Measurements from ENCODE around the gene MBNL2. TPM values are rescaled to one million over a fixed set of nuclear protein-coding genes. Genes with fewer than 3 reads are reported as not detected.

The MBNL2 gene
- total RNA-seq, 4 donors from 2014 or later, result 92.8 to 132 (median 101) TPM

DNA sequence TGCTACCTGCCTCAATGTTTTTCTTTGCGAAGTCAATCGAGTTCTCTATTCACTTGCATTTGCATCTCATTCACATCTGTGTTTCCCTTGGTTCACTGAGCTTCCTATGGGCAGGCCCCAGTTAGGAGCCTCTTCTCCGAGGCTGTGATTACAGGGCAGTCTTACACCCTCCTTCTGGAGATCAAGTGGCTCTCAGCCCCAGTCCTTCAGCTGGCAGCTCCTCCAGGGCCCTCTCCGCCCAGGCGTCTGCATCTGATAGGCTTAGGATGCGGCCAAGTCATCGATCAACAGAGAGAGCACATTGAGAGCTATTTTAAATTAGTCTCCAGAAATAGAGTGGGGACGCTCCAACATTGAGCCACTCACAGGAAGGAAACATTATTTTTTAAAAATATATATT lies 44.2 kb downstream of the MBNL2 start:
- peaks cover 0 to 4% (median 0%) of the 10 kb centered on the region in 4 donors for H3K36me3 ChIP-seq
- 54% methylated on average over 8 of the region's 8 CpGs for WGBS
- H3K27ac ChIP-seq (replicated peaks in 1 of 4), result peak overlapping the region; percentile 56 to 79 (median 64)
- no peaks in the 10 kb centered on the region for H3K27me3 ChIP-seq
- H3K9me3 ChIP-seq, result no peaks in the 10 kb centered on the region
- DNase-seq (ENCODE audit: extremely low spot score), result no peak
- intact Hi-C loops (cut with DNase I), result no loop called here
- H3K4me3 ChIP-seq, result peak overlapping the region in 1 of 4 donors; percentile 22
- H3K4me1 ChIP-seq, result peaks cover 65 to 97% (median 91%) of the 10 kb centered on the region in 4 donors
- TF ChIP-seq POLR2AphosphoS5 (IDR thresholded peaks at IDR 0.05), result no peak
- TF ChIP-seq, protein P1, sequence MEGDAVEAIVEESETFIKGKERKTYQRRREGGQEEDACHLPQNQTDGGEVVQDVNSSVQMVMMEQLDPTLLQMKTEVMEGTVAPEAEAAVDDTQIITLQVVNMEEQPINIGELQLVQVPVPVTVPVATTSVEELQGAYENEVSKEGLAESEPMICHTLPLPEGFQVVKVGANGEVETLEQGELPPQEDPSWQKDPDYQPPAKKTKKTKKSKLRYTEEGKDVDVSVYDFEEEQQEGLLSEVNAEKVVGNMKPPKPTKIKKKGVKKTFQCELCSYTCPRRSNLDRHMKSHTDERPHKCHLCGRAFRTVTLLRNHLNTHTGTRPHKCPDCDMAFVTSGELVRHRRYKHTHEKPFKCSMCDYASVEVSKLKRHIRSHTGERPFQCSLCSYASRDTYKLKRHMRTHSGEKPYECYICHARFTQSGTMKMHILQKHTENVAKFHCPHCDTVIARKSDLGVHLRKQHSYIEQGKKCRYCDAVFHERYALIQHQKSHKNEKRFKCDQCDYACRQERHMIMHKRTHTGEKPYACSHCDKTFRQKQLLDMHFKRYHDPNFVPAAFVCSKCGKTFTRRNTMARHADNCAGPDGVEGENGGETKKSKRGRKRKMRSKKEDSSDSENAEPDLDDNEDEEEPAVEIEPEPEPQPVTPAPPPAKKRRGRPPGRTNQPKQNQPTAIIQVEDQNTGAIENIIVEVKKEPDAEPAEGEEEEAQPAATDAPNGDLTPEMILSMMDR (IDR thresholded peaks at IDR 0.05), result no peak
- no peak for TF ChIP-seq POLR2A (IDR thresholded peaks at IDR 0.05; ENCODE audit: low read depth)

DNA sequence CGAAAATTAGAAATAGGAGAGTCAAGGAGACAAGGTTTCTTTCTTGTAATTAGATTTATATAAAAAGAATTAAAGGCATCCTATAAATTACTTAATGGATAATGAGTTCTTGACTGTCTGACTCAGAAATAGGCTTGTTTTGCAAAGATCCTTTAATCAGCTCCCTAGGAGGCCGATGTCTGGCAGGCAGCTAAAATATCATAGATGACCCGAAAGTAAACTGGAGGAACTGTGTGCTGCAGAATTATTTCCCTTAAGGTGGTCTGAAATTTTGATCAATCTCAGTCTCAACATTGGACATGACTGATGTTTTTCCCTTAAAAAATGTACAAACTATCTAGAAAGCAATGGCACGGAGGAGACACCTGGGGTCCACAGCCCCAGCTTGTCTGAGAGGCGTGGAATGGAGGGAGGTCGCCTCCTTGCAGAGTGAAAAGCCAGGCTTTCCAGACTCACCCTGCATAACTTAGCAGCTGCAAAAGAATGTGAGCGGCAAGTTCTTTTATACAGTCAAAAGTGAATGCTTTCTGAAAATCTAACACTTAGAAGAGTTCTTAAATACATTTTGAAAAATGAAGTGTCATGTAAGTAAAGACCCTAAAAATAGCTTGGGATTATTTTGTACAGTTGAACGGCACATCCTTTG lies 44.8 kb downstream of the MBNL2 start:
- Histone ChIP-seq H3K4me1 (peaks cover 59 to 97% (median 89%) of the 10 kb centered on the region in 4 donors), H3K27me3 (no peaks in the 10 kb centered on the region), H3K27ac (replicated peaks in 1 of 4) (peak overlapping the region; percentile 56 to 79 (median 64)), H3K4me3 (peak overlapping the region in 3 of 4 donors; percentile 1 to 22 (median 17)), H3K9me3 (no peaks in the 10 kb centered on the region), H3K36me3 (peaks cover 0 to 4% (median 0%) of the 10 kb centered on the region in 4 donors)
- intact Hi-C loops (cut with DNase I), result no loop called here
- TF ChIP-seq, protein P1 (IDR thresholded peaks at IDR 0.05), result no peak
- no peak for TF ChIP-seq POLR2A (IDR thresholded peaks at IDR 0.05; ENCODE audit: low read depth)
- TF ChIP-seq POLR2AphosphoS5 (IDR thresholded peaks at IDR 0.05), result no peak
- no peak for TF ChIP-seq EP300 (IDR thresholded peaks at IDR 0.05)
- no peak for DNase-seq (ENCODE audit: extremely low spot score)
- WGBS, result 41% methylated on average over 8 of the region's 8 CpGs

DNA sequence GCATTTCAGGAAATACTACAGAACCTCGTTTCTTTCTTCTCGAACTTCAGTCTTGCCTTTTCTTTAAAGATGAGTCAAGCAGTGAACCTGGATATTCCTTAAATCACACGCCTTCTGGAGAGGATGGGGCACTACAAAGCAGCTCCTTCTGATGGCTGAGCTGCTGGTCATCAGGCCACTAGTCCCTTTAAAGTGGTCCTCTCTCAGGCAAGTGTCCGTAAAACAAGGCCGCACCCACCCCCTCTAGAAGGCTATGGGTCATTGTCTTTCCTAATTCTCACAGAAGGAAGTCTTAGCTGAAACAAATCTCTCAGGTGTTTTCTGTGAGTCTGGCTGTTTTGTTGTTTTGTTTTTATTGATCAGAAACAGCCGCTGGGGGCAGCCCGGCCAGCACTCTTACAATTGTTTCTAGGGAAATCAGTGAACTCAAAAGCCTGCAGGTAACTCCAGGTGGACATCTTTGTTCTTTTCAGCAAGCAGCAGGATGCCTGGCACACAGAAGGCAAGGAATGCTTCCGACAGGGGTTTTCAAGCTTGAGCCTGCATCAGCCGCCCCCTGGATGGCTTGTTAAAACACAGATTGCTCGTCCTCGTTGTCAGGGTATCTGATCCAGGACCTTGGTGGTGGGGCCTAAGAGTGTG lies 45.4 kb downstream of the MBNL2 start:
- peak overlapping the region; percentile 56 to 79 (median 64) for H3K27ac ChIP-seq (replicated peaks in 1 of 4)
- DNase-seq (ENCODE audit: extremely low spot score), result no peak
- H3K4me3 ChIP-seq, result peak overlapping the region in 3 of 4 donors; percentile 1 to 22 (median 17)
- WGBS, result 63% methylated on average over 11 of the region's 11 CpGs
- peaks cover 58 to 97% (median 88%) of the 10 kb centered on the region in 4 donors for H3K4me1 ChIP-seq
- intact Hi-C loops (cut with DNase I), result no loop called here
- TF ChIP-seq, protein P1 (IDR thresholded peaks at IDR 0.05), result no peak
- TF ChIP-seq POLR2A (IDR thresholded peaks at IDR 0.05; ENCODE audit: low read depth) (no peak), POLR2AphosphoS5 (IDR thresholded peaks at IDR 0.05) (no peak), EP300 (IDR thresholded peaks at IDR 0.05) (no peak)
- H3K9me3 ChIP-seq, result no peaks in the 10 kb centered on the region
- H3K27me3 ChIP-seq, result no peaks in the 10 kb centered on the region
- H3K36me3 ChIP-seq, result peaks cover 0 to 4% (median 0%) of the 10 kb centered on the region in 4 donors

DNA sequence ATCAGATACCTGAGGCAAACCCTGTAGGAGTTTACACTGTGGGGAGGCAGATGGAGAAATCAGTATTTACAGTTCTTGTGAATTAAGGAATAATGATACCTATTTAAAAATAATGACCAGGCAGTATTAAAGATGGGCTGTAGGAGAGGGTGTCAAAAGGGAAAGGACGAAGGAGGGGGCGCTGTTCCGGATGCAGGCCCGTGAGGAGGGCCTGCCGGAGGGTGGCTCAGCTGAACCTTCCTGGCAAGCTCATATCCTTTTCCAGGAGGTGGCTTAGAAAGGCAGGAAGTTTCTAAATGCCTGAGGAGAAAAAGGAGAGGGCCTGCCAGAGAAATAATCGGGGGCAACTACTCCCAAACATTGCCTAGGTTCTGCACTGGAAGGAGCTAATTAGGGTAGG lies 46.6 kb downstream of the MBNL2 start:
- 34% methylated on average over 6 of the region's 6 CpGs for WGBS
- Histone ChIP-seq H3K4me3 (no peak overlapping the region), H3K4me1 (peaks cover 61 to 98% (median 92%) of the 10 kb centered on the region in 4 donors), H3K27me3 (no peaks in the 10 kb centered on the region), H3K36me3 (peaks cover 0 to 4% (median 0%) of the 10 kb centered on the region in 4 donors), H3K9me3 (no peaks in the 10 kb centered on the region), H3K27ac (replicated peaks in 1 of 4) (peak overlapping the region; percentile 56 to 79 (median 64))
- intact Hi-C loops (cut with DNase I), result no loop called here
- DNase-seq (ENCODE audit: extremely low spot score), result no peak
- TF ChIP-seq POLR2AphosphoS5 (IDR thresholded peaks at IDR 0.05) (no peak), EP300 (IDR thresholded peaks at IDR 0.05) (no peak), POLR2A (IDR thresholded peaks at IDR 0.05; ENCODE audit: low read depth) (no peak)
- TF ChIP-seq, protein P1 (IDR thresholded peaks at IDR 0.05), result no peak
